ENCODE measurements around the gene IGSF6. TPM values are rescaled to one million over a fixed set of nuclear protein-coding genes. Genes with fewer than 3 reads are reported as not detected.
A peak's percentile ranks its signal among the peaks of the same experiment; 100 is the strongest.

IGSF6 gene
- total RNA-seq, 1 donor from 2014 or later: 0.76 TPM

- no peak for ATAC-seq
These were observed 24.2 kb downstream of the IGSF6 start for GRCh38 chr16:21628121-21628726.

DNA sequence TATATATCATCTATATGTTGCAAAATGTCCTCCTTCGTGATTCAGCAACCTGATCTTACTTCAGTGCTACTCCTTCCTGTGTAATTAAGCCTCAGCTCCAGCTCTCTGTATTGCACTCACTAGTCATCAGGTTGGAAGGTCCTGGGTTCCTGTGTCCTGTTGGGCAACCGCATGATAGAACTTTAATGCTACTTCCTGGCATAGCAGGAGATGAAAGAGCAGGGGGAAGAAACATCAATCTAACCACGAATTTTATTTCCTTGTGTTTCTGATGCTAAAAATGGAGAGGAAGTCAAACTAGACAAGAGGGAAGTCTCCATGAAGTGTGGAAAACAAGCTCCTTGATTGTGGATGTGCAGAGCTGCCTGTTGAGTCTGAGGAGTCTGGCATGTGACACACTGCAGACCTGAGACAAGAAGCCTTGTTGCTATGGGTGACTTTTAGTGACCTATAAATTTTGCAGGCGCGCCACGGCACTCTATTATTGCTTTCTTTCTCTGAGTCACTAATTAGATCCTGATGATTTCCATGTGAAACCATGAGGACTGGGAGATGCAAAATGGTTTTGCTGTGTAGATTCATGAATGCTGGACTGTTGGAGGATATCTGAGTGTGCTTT is 25.6 kb downstream of the IGSF6 start:
- peak; percentile 98 for ATAC-seq

GRCh38 chr16:21625026-21625425 is 27.4 kb downstream of the IGSF6 start:
- no peak for ATAC-seq

DNA sequence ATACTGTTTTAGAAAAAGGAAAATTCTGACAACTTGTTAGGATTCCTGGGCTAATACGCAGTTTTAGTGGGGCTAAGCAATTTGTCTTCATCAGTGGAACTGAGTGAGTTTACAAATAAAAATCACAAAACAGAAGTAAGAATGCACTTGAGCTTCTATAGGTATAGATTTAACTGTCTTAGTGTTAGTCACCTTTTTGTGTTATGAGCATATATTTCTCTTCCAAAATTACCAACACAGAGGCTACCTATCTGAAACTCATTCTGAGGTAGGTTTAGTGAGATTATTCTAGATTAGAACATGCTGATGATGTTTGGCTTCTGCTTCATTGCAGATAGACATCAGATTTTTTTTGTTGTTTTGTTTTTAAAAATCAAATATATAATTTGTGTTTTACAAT is 29.9 kb downstream of the IGSF6 start:
- no peak for ATAC-seq

GRCh38 chr16:21620592-21620991 is 31.8 kb downstream of the IGSF6 start:
- no peak for ATAC-seq

DNA sequence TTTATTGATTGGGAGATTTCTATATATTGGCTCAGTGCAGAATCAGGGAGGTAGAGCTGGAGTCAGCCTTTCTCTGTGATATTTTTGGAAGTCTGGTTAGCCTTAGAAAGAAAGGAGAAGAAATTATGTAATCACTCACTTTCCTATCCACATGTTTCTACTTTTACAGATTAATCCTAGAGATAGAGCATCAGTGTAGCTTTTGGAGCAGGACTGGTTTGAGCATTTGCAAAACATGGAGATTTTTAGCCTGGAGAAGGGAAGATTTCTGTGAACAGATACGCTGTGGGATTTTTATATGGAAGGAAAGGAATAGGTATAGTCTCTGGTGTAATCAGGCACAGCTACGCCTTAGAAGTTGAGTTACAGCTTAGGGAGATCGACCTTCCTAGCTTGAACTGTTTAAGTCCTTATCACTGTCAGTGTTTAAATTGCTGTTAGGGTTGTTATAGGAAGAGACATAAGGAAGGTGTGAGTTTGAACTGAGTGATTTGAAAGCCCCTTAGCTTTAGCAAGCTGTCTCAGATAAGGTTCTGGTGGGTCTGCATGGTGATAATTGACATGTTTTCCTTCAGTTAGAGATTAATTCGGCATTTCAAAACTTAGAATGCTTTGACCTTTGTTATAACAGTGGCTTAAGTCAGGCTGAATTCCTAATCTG is 32.5 kb downstream of the IGSF6 start:
- no peak for ATAC-seq

DNA sequence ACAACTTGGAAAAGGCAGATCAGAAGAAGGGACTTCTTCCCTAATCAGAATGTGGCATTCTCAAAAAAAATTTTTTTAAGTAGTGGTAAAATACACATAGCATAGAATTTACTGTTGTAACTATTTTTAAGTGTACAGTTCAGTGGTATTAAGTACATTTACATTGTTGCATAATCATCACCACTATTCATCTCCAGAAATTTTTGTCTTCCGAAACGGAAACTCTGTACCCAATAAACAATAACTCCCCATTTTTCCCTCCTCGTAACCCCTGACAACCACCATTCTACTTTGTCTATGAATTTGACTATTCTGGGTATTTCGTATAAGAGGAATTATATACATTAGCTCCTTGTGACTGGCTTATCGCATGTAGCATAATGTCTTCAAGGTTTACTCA is 34.1 kb downstream of the IGSF6 start:
- ATAC-seq: no peak

DNA sequence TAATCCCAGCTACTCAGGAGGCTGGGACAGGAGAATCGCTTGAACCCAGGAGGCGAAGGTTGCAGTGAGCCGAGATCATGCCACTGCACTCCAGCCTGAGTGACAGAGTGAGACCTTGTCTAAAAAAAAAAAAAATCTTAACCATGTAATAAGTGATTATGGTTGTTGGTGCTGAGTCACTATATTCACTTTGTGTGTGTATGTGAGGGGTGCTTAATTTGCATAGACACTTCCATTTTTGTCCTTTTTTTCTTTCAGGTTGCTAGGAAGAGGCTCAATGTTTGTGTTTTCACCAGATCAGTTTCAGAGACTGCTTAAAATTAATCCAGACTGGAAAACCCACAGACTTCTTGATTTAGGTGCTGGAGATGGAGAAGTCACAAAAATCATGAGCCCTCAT is 34.8 kb downstream of the IGSF6 start:
- ATAC-seq: no peak

DNA sequence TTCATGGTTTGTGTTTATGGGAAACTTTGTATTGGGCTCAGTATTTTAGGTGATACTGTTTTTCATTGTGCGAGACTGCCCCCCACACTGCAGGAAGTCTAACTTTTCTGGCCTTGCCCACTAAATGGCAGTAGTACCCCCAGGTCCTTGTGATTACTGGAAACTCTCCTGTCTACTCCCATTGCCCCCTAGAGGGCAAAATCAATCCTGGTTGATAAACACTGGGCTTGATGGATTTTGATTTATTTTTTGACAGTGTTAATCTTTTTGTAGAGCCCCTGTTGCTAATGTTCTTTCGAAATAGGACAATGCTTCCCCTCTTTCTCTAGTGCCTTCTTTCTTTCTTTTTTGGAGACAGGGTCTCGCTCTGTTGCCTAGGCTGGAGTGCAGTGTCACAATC is 37.5 kb downstream of the IGSF6 start:
- ATAC-seq: no peak

DNA sequence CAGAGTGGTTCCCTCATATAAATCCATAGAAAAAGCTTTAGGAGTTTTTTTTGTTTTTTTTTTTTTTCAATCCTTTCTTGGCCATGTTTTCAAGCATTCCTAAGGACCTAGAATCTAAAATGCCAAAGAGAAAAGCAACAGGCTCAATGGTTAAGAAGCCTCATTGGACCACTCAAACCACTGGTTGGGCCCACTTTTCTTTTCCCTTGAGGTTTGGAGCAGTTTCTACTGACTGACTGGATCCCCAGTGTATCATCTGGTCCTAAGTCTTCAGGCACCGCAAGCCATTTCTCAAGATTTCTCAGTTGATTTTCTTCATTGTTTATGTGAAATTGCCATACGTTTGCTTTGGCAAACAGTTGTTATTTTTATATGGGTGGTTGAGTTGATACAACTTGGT is 38.6 kb downstream of the IGSF6 start:
- no peak for ATAC-seq

DNA sequence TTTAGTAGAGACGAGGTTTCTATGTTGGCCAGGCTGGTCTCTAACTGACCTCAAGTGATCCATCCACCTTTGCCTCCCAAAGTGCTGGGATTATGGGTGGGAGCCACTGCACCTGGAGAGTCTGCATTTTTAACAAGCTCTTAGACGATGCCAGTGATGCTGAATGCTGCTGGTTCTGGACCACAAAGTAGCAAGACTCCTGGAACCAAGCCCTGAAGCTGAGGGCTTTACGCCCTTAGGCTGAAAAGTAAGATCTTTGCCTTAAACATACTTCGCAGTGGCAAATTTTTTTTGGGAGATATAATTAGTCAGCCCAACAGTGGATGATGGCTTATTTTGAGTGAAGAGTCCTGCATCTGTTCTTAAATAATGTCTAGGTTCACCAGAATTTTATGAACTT is 39.0 kb downstream of the IGSF6 start:
- ATAC-seq: no peak

DNA sequence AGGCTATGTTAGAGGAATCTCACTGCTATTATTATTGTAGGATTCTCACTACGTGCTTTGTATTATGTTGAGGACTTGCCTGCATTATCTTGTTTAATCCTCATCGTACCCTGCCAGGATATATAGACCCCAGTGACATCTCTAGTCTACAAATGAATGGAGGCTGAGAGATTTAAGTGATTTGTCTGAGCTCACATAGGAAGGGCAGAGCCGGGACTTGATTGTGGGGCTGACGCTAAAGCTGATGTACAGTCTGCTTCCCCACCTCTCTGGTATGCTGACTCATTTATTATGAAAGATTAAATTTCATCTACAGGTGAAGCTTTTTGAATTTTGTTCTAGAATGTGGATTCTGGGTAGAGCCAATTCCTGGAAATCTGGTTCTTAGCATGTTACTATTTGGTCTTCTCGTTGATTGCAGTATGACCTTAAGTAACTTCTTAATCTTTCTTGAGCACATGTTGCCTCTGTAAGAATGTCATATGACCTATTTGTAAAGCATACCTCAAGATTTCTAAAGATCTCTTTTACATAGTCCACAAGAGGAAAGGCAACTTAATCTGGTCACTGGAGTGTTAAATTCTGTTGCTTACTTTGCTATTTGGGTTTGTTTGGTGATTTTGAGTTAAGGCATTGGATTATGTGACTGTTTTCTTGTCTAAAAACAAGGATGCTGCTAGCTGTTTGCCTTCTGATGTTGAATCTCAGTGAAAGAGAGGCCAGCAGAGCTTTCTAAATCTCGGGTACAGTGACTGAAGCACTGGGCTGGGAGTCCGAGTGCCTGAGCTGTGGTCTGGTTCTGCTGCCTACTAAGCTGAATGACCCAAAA is 40.6 kb downstream of the IGSF6 start:
- ATAC-seq: peak; percentile 66

DNA sequence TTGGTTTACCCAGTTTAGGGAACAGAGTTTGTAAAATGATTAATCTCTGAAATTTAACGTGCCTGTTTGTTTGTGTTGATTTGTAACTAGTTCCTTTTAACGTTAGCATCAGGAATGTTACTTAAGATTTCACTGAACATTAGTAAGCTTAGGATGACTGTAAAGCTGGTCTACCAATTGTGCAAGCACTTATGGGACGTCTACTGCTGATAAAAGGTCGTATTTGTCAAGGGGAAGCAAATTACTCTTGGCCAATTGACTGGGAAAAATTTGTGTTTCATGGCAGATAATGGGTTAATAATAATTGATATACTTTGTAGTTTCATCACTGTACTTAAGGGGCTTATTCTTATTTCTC is 41.2 kb downstream of the IGSF6 start:
- peak; percentile 40 for ATAC-seq

- no peak for ATAC-seq
These were observed 41.6 kb downstream of the IGSF6 start for GRCh38 chr16:21610766-21611165.

DNA sequence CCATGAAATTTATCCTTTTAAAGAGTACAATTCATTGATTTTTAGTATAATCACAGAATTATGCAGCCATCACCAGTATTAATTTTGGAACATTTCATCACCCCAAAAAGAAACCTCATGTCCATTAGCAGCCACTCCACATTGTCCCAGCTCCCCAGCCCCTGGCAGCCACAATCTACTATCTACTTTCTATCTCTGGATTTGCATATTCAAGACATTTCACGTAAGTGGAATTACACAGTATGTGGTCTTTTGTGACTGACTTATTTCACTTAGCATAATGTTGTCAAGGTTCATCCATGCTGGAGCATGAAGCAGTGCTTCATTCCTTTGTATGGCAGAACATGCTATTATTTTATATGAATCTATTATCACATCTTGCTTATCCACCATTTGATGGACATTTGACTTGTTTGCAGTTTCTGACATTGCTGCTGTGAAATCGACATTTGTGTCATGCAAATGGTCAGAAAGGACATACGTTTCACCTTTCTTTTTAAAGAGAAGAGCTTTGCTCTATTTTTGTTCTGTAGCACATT is 42.3 kb downstream of the IGSF6 start:
- ATAC-seq: no peak

- ATAC-seq: no peak
These were observed 43.6 kb downstream of the IGSF6 start for GRCh38 chr16:21608639-21609328.

- ATAC-seq: peak; percentile 52
These were observed 46.6 kb downstream of the IGSF6 start for GRCh38 chr16:21605848-21606247.

GRCh38 chr16:21603928-21604327 is 48.5 kb downstream of the IGSF6 start:
- ATAC-seq: peak; percentile 29

DNA sequence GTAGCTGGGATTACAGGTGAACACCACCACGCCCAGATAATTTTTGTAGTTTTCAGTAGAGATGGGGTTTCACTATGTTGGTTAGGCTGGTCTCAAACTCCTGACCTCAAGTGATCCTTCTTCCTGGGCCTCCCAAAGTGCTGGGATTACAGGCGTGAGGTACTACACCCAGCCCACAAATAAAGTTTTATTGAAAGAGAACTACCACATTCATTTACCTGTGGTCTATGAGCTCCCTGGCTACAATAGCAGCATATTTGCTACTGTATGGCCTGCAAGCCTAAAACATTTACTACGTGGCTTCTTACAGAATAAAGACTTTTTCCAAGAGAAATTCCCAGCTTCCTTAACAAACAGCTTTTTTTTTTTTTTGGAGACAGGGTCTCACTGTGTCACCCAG is 49.6 kb downstream of the IGSF6 start:
- no peak for ATAC-seq

DNA sequence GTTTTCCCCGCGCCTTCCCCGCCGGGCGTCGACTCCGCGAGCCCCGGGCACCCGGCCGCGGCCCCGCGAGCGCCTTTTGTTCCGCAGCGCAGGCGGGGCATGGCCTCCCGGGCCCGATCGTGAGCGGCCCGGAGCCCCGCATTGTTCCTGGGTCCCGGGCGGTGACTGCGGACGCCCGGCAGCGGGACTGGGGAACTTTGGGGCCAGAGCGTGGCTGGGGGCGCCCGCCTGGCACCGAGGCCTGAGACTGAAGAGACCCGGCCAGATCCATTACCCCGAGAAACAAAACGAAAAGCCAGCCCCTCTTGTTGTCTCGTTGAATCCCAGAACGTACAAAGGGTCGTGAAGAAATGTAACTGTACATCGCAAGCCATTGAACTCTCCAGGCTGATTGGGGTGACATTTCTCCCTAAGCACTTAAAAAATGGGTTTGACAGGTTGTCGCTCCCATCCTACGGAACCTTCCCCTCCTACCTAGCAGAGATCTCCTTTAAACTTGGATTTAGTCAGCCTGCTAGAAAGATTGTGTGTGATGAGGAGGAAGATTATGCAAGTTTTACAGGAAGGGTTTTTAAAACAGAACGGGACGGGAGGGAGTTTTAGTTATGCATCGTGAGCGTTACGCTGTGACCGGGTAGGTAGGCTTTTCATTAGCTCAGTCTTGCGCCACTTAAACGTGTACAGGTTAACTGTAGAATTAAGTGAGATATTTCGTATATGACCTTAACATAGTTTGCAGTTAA is 52.2 kb downstream of the IGSF6 start:
- ATAC-seq: peak; percentile 18

GRCh38 chr16:21599122-21600030 is 53.0 kb downstream of the IGSF6 start, which contains the start of gene METTL9:
TSS of gene METTL9 (plus strand) at chr16:21599577. CDS start at chr16:21599734, 157 bp downstream.
- peak; percentile 98 for ATAC-seq

Data from esophagus mucosa (tissue), 1 donor.